GM18867 (cell line): ENCODE results near the gene SHISA9.
A peak's percentile ranks its signal among the peaks of the same experiment; 100 is the strongest.

Experiments used
- ATAC-seq: cut with Tn5 transposase; IDR thresholded peaks from one replicate; pipeline ENCODE4 v1.9.1; 2021; ENCODE audit warnings: mild to moderate bottlenecking, moderate library complexity; ENCODE audit not compliant: unreplicated experiment

The SHISA9 gene

DNA sequence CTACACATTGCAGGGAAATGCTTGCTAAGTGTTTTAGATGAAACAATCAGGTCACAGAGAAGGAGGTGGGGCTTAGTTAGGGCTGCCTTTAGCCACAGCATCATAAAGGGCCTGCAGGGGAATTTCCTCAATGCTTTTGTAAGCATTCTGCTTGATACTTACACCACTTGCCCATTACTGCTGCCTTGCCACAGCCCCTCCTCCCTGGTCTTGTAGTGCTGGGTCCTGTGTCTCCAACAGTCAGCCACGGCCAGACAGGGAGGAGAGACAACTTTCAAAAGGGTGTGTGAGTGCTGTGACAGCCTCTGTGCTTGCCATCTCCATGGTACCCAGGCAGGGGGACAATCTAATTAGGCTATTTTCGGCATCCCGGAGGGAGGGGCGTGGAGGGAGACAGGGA lies 111.2 kb downstream of the SHISA9 start:
- ATAC-seq: no peak

DNA sequence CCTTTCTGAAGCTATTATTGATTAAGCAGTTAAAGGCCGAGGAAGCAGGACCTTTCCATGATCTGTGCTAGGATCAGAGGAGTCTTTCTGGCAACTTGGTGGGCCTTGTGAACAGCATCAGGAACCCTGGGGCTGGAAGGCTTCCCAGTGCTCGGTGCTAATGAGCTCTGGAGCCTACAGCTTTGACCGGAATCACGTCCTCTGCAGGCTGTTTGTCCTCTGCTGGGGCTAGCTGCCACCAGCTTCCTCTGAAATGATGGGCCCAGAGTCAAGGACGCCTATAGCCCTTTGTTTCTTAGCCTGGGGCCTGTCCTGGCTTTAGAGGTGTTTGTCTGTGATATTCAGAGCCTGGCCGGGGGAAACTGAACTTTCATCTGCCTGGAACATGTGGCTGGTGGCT lies 111.6 kb downstream of the SHISA9 start:
- no peak for ATAC-seq

DNA sequence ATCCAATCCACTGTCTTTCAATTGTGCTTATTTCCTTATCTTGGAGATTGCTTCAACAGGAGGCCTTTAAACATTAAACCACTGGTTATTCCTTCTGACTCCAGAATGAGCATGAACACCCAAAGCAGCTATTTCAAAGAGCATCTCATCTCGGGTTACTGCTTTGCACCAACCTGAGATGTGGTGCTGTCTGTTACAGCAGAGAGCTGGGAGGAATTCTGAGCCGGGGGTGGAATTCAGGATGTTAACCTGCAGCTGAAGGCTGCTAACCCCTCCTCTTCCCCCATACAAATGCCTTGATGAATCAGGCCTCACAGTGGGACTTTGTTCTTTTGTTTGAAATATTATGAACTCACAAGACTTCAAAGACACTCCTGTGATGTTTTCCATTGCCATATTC lies 113.1 kb downstream of the SHISA9 start:
- ATAC-seq: no peak

DNA sequence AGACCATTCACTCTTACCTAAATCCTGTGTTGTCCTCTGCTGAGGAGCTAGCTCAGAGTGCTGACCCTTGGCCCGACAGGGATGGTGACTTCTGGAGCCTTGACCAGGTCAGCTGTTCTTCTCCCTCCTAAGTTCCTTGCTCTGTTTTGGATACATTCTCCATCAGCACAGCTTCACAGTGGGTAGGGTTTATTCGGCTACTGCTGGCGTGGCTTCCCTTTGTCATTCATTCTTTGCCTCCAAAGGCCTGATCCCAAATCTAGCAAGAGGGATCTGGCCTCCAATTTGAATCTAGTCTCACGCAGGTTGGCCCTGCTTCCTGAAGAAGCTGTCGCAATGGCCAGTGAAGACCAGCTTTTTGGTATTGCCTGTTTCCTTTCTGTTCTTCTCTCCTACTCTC lies 116.6 kb downstream of the SHISA9 start:
- ATAC-seq: no peak

DNA sequence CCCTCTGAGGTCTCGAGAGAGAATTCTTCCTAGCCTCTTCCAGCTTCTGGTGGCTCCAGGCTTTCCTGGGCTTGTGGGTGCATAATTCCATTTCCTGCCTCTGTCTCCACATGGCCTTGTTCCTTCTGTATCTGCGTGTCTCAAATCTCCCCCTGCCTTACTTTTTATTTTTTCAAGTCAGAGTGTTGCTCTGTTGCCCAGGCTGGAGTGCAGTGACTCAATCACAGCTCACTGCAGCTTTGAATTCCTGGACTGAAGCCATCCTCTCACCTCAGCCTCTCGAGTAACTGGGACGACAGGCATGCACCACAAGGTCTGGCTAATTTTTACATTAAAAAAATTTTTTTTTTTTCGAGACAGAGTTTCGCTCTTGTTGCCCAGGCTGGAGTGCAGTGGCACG lies 120.6 kb downstream of the SHISA9 start:
- no peak for ATAC-seq

DNA sequence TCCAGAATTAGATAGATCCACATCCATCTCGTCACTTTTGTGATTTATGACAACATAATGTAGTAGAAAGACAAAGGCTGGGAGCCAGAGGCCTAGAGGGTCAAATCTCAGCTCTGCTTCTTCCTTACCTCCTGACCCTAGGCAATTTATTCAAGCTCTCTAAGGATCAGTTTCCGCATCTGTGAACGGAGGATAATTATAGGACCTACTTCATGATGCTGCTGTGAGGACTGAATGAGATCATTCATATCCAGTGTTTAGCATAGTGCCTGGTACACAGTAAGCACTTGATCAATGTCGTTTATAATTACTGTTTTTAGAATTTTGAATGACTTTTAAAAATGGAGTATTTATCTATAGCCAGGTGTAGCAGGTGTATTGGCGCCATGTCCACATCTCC lies 128.4 kb downstream of the SHISA9 start:
- no peak for ATAC-seq

DNA sequence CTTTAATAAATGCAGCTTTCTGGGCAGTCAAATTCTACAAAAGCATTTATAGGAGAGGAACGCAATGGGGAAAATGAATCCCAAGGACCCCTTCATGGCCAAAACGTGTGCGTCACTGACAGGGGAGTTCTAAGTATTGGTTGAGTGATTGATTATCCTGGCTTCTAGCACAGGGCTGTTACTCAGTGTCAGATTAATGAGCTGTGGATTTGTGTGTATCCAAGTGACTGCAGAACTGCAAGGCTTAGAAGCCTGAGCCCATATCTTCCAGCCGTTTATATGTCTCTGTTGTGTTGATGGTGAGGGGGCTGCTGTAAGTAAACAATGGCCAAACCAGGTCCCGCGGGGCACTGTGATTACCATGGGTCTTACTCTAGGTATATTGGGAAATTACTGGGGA lies 129.4 kb downstream of the SHISA9 start:
- ATAC-seq: no peak

DNA sequence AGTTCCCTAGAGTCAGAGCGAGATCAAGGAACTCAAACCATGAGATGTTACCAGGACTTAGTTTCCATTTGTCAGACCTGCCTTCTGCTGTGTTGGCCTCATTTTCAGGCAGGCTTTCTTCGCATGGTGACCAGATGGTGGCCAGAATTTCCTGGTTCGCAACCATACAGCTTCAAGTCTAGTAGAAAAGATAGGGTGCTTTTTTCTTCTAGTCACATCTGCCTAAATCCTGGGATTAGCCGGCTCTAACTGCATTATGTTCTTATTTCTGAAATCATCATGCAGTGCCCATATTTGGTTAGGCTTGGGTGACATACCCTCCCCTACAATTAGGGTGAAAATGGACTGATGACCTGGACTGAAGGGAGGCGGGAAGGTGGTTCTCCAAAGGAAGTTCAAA lies 131.5 kb downstream of the SHISA9 start:
- no peak for ATAC-seq

DNA sequence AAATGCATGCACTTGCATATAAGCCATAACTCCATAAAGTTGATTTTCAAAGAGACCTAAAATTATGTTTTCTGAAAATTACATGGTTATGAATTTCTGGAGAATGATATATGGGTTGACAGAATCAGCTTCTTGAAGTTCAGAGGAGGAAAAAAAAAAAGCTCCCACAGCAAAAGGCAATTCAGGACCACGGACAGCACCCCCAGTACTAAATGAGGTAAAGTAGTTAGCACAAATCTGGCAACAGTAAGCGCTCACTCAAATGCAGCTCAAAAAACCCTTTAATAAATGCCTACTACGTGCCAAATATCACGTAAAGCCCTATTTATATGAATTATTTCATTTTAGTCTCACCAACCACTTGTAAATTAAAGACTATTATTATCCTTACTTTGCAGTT lies 135.2 kb downstream of the SHISA9 start:
- ATAC-seq: no peak

DNA sequence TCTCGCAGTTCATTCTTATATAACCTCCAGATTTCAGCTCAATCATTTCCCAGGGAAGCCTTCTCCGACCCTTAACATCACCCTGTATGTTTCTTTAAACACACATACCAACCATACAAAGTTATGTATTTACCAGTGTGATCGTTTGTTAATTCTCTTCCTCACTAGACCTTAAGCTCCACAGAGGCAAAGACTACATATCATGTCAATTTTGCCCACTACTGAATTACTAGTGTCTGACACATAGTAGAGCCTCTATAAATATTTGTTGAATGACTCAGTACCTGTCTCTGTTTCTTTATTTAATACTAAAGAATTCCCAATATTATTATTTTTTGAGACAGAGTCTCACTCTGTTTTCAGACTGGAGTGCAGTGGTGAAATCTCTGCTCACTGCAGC lies 137.2 kb downstream of the SHISA9 start:
- no peak for ATAC-seq

DNA sequence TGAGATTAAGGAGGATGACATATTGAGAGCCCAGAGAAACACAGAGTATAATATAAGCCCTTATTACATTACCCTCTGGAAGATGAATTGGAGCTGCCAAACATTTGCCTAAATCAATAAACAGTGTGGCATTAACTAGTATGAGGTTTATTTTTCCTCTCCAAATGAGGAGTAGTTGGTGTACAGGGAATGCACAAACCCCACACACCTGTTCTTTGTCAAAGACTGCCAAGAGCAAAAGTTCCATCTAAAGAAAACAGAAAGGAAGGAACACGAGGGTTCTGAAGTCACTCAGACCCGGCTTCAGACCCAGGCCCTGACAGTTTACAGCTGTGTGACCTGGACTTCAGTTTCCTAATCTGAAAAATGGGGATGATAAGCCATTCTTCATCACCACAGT lies 138.1 kb downstream of the SHISA9 start:
- ATAC-seq: no peak

DNA sequence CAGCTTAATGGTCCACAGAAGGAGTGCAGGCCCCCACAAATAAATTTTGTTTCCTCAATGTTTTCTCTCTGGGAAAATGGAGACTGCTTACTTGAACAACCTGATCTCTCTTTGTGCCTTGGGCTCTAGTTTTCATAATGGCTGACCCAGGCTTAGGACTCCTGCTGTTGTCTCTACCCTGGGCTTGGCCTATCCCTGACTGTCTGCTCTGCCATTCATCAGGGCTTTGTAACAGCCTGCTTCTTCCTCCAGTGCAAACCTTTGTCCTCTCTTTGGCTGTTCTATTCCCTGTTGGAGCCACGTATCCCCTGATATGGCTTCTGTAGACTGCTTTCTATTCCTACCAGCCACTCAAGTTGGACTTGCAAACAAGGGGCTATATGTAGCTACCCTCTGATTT lies 139.8 kb downstream of the SHISA9 start:
- no peak for ATAC-seq

DNA sequence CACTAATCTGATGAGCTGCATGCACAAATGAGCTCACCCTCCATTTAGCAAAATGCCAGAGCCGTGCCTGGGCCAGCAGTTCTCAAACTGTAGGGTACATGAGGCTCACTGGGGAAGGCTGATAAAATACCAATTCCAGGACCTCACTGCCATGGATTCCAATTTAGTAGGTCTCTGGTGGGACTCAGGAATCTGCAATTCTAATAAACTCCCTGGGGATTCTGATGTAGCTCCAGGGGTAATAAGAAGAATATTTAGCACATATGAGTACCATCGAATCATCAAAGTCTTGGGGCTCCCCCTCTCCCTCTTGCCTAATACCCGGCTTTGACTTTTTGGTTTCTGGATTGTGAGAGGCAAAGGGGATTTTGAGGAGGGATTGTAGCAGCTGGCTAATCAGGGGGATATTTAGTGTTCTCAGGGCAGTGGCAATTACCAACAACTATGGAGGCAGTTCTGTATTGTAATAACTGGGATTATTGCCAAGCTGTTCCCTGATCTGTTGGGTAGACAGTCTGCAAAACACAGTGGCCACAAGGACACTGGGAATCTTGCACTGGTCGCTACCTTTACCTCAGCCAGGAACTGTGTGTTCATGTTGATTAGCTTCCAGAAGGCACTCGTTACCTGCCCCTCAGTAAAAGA lies 140.4 kb downstream of the SHISA9 start:
- ATAC-seq: no peak

DNA sequence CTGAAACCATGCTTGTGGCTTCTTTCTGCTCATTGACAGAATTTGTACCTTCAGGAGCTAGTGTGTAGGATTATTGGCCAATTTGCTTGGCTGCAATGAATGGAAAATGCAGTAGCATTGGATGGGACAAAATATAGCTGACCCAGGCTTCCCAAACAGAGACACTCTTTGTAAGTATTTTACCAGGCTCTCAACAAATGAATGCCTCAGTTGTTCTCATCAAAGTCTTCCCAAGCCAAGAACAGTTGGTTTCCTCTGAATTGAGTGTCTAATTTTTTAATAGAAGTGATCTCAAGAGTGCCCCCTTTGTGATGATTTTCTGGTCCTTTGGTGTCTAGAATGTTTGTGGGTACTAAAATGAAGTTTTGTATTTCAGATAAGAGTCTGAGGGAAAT lies 140.9 kb downstream of the SHISA9 start:
- ATAC-seq: no peak

DNA sequence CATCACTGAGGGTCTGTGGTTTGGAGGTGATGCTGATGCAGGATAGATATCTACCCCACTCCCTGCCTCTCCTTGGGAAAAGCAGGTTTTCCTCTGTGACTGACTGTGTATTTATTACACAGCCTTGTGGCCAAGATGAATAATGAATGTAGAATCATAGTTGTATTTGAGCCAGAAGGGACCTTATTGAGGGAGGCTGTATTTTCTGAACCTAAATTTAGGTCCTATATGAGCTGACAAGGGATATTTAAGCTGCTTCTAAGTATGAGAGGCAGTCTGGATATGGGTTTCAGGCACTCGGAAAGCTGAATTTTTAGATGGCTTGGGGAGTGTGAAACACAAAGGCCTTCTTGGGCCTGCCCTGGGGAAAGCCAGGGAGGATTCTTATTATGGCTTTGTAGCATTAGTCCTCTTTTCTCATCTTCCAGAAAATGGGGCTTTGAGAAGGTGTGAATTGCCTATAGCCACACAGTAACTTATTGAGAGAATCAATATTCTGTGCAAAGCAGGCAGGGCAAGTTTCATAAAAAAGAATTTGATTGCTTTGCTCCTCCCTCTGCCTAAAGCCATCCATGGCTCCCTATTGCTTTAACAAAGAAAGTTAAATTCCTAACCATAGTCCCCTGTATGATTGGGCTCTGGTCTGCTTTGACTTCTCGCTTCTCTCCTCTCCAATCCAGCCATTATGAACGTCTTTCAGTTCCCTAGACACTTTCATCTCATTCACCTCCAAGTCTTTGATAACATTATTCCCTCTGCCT lies 144.8 kb downstream of the SHISA9 start:
- ATAC-seq: no peak

DNA sequence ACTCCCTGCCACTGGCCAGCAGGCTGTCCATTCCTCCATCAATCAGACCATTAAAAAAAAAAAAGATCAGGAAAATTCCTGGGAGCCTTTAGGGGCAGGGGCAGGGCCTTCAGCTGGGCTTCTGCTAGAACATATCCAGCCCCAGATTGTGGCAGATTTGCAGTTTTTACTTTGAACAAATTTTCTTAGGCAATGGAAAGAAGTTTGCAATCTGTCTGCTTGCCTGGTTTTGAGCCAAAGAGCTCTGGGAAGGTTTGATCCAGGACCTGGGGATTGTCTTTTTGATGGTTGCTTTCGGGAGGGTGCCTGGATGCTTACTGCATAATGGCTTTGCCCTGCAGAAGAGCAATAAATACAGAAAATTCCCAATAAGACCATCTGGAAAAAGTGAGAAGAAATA lies 145.9 kb downstream of the SHISA9 start:
- no peak for ATAC-seq

DNA sequence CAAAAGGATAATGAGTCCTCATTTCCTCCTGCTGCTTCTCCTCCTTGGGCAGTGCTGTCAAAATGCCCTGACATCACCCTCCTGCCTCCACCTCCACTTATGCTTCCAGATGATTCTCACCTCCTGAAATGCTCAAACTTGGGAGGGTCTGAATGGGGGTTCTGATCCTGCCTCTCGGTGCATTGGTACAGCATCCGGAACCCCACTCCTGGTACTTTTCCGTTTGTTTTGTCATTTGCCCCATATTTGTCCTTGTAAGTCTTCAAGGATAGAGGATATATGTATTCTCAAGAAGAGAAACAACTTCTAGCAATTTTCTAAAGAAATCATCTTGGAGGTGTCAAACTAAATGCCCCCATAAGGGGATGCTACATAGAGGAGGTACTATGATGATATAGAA lies 148.3 kb downstream of the SHISA9 start:
- no peak for ATAC-seq

DNA sequence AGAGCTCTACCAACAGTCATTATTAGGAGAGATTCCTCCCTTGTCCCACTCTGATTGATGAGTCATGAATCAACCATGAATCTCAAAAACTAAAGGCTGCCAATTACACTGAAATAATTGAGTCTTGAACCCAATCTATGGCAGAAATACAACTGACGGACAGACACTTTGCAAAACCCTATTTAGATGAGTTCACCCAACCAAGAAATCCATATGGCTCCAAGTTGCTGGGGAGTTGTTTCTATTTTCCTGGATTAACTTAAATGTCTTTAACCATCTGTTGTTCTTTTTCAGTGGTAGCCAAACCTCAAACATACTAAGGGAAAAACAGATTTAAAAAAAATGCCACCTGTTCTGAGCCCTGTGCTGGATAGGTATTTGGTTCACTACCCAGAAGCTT lies 151.0 kb downstream of the SHISA9 start:
- ATAC-seq: no peak

DNA sequence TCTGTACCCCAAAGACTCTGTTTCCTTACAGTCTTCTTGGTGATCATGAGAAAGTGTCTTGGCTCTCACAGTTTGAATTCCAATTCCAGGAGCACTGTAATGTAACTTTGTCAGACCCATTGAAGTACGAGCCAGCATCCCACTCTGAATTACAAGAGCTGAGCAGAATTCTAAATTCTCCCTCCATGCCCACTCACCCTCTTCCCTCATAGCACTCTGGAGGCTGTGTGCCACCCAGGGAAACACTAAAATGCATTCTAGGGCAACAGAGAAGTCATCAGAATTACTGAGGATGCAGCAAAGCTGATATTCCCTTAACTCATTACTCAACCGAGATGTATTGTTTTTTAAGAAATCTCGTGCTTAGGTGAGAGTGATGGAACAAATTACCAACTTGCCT lies 154.1 kb downstream of the SHISA9 start:
- no peak for ATAC-seq

DNA sequence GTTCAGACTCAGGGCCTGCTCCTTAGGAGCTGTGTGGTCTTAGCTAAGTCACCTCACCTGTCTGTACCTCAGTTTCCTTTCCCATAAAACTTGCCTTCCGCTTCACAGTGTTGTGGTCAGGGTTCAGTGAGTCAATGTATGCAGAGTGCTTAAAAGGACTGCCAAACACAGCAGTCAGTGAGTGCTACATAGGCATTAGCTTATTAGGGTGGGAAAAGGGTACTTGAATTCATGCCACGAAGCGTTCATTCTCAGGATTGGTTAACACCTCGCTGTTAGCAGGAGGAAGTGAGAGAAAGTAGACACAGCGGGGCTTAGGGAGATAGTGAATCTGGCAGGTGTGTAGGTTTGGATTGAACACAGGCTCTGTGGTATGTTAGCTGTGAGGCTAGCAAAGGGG lies 155.2 kb downstream of the SHISA9 start:
- ATAC-seq: peak; percentile 92

DNA sequence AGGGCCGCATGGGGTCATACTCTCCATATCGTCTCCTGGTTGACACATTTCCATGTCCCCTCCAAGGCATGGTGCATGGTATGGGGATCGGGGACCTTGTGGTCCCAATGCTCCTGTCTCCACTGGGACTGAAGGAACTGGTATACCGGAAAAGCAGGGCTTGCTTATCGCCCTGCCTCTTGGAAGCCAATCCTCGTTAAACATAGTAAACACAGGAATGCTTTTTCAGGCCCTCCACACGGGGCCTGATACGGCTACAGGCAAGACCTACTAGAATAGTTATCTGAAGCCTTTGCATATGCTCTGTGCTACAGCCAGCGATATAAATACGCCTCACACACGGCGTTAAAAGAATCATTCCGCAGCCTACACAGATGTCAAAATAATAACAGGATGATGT lies 159.5 kb downstream of the SHISA9 start:
- no peak for ATAC-seq

DNA sequence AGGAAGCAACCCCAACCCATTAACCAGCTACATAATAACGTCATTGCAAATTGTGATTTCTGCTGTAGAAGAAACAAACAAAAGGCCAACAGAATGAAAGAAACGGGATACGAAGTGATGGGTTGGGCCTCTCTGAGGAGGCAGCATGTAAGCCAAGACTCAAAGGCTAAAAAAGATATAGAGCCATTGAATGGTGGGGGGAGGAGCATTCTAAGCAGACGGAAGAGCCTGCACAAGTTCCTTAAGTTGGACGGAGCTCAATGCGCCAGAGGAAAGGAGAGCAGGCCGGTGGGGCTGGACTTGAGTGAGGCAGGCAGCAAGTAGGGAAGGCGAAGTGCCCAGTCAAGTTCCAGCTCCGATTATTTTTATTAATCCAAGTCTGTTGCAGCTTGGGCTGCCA lies 160.3 kb downstream of the SHISA9 start:
- no peak for ATAC-seq

DNA sequence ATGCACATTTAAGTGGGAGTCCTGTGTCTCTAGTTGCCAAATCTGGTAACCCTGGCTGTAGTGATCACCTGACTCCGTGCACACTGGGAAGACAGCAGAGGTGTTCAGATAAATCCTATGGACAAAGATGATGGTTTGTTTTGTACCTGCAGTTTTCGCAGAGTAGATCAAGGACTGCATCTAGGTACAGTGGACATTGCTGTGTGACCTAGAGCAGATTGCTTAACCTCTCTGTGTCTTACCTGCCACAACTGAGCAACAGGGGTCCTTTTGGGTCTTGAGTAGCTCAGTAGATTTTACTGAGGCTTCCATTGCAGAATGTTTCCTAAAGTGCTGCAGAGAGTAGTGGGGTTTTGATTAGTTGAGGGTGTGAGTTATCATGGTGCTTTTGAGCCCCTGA lies 160.8 kb downstream of the SHISA9 start:
- no peak for ATAC-seq
